ENCODE data around the gene ZNF217. TPM values are rescaled to one million over a fixed set of nuclear protein-coding genes. Genes with fewer than 3 reads are reported as not detected.

Gene ZNF217
- total and polyA plus RNA-seq, 2 of the 8 experiments (the other 6 are each of a cell fraction or from before 2014, with no cell fraction given): 15.3 to 87.9 TPM

DNA sequence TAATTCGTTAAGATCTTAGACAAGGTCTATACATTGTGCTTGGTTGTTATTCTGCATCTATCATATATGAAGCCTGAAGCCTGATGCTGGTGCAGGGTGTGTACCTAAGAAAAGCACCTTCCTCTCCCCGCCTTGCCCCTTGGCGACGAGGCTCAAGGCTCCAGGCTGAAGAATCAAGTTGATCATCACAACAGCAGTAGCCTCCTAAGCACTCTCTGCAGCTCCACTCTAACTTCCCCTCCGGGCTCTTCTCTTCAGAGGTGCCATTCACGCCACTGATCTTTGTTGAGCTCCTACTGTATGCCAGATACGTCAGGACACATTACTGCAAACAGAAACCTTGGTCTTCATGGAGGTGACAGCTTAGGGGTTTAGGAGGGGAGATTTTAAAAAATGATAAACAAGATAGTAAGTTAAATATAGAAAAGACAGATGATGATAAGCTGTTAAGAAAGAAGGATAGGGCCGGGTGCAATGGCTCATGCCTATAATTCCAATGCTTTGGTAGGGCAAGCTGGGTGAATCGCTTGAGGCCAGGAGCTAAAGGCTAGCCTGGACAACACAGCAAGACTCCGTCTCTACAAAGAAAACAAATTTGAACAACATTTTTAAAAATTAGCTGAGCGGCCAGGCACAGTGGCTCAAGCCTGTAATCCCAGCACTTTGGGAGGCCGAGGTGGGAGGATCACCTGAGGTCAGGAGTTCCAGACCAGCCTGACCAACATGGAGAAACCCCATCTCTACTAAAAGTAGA, 38.4 kb upstream of the ZNF217 start:
- POLR2A ChIA-PET (ENCODE audit: partially characterized antibody): interaction anchor here (1.0 kb wide), 1 partner anchor 8 kb away, joined by 3 read pairs; no protein-coding TSS in a partner anchor
- TF ChIP-seq TCF12 (IDR thresholded peaks at IDR 0.05; ENCODE audit: low read depth, low read length) (no peak), CREB1 (IDR thresholded peaks at IDR 0.05) (no peak), KDM4A (IDR thresholded peaks at IDR 0.05; ENCODE audit: low read depth, low read length, severe bottlenecking) (no peak), CBX5 (IDR thresholded peaks at IDR 0.05; ENCODE audit: low read depth, low read length) (no peak), POLR2AphosphoS5 (IDR thresholded peaks at IDR 0.05; ENCODE audit: low read depth, low read length) (no peak), GABPA (IDR thresholded peaks at IDR 0.05; ENCODE audit: borderline replicate concordance, insufficient read depth, low read length) (no peak), SUZ12 (IDR thresholded peaks at IDR 0.05; ENCODE audit: low read length) (no peak), SRF (IDR thresholded peaks at IDR 0.05; ENCODE audit: low read depth, low read length) (no peak), NANOG (IDR thresholded peaks at IDR 0.05; ENCODE audit: insufficient read depth, low read depth, low read length, poor library complexity, severe bottlenecking) (no peak), TAF1 (IDR thresholded peaks at IDR 0.05; ENCODE audit: low read depth, low read length) (no peak)
- TF ChIP-seq, protein P1, sequence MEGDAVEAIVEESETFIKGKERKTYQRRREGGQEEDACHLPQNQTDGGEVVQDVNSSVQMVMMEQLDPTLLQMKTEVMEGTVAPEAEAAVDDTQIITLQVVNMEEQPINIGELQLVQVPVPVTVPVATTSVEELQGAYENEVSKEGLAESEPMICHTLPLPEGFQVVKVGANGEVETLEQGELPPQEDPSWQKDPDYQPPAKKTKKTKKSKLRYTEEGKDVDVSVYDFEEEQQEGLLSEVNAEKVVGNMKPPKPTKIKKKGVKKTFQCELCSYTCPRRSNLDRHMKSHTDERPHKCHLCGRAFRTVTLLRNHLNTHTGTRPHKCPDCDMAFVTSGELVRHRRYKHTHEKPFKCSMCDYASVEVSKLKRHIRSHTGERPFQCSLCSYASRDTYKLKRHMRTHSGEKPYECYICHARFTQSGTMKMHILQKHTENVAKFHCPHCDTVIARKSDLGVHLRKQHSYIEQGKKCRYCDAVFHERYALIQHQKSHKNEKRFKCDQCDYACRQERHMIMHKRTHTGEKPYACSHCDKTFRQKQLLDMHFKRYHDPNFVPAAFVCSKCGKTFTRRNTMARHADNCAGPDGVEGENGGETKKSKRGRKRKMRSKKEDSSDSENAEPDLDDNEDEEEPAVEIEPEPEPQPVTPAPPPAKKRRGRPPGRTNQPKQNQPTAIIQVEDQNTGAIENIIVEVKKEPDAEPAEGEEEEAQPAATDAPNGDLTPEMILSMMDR (IDR thresholded peaks at IDR 0.05; ENCODE audit: control extremely low read depth in 1 of 3, insufficient read depth in 1 of 3, low read depth in 1 of 3, low read length in 3 of 3): no peak

More for the DNA sequence above, 38.4 kb upstream of the ZNF217 start:
- no peaks in the 10 kb centered on the region for H4K20me1 ChIP-seq (replicated peaks in 1 of 2; ENCODE audit: control insufficient read depth in 1 of 2, insufficient read depth in 2 of 2, low read length in 2 of 2)
- FAIRE-seq (no peak), DNase-seq (ENCODE audit: low read depth in 1 of 2, low spot score in 2 of 2) (no peak)
- no peak overlapping the region for H3K9ac ChIP-seq (replicated peaks in 1 of 4; ENCODE audit: extremely low read depth in 1 of 4, low read depth in 3 of 4, low read length in 3 of 4)
- no peaks in the 10 kb centered on the region for H3K36me3 ChIP-seq (ENCODE audit: control insufficient read depth in 2 of 4, insufficient read depth in 4 of 4, low read length in 3 of 4)
- H3K4me1 ChIP-seq (replicated peaks in 1 of 4; ENCODE audit: control insufficient read depth in 3 of 4, insufficient read depth in 4 of 4, low read length in 3 of 4): no peaks in the 10 kb centered on the region
- WGBS, 2 experiments (ENCODE audit: extremely low coverage in 1 of 2, insufficient coverage in 1 of 2, insufficient read length in 1 of 2, insufficient replicate concordance in 2 of 2, low coverage in 1 of 2, low lambda C conversion rate in 2 of 2, missing lambda C conversion rate in 1 of 2): 83% methylated on average over 12 of the region's 12 CpGs; no CpG with 5 or more reads in 1 of the 2 experiments
- H2AK5ac ChIP-seq (ENCODE audit: low read depth, low read length): no peak overlapping the region
- no peaks in the 10 kb centered on the region for H3K23me2 ChIP-seq (ENCODE audit: low read depth, low read length)
- CTCF ChIA-PET (ENCODE audit: partially characterized antibody): interaction anchor here (0.6 to 0.9 kb wide), 4 partner anchors 11 to 1900 kb away, joined by 3 read pairs; no protein-coding TSS in a partner anchor
- no peak overlapping the region for H3K56ac ChIP-seq (replicated peaks; ENCODE audit: insufficient read length, low read depth, low read length)
- H3K9me3 ChIP-seq (ENCODE audit: insufficient read depth in 2 of 2, low read depth in 1 of 2, low read length in 1 of 2): no peaks in the 10 kb centered on the region
- H2BK12ac ChIP-seq (ENCODE audit: low read depth, low read length): no peak overlapping the region
- no peak overlapping the region for H2BK15ac ChIP-seq (ENCODE audit: low read length)
- H3K18ac ChIP-seq (ENCODE audit: extremely low read depth, low read length): no peak overlapping the region
- H4K5ac ChIP-seq (ENCODE audit: insufficient read length, low read depth, low read length): no peak overlapping the region
- no peak overlapping the region for H4K91ac ChIP-seq (replicated peaks; ENCODE audit: insufficient read length, low read length)
- H3K23ac ChIP-seq (ENCODE audit: insufficient read length): no peak overlapping the region
- no peak overlapping the region for H2BK120ac ChIP-seq (replicated peaks; ENCODE audit: low read depth, low read length)
- H3K79me2 ChIP-seq (ENCODE audit: control insufficient read depth in 1 of 2, insufficient read depth in 2 of 2, low read length in 2 of 2): no peaks in the 10 kb centered on the region
- H3K14ac ChIP-seq (ENCODE audit: insufficient read length): no peak overlapping the region
- no peak overlapping the region for H2AFZ ChIP-seq (ENCODE audit: low read length)
- H4K8ac ChIP-seq (ENCODE audit: extremely low read depth, insufficient read depth, low read length): no peak overlapping the region
- no peaks in the 10 kb centered on the region for H3K79me1 ChIP-seq (ENCODE audit: low read depth, low read length)
- no peak overlapping the region for H2BK20ac ChIP-seq (ENCODE audit: low read length)
- no peak overlapping the region for H3K4me2 ChIP-seq (ENCODE audit: insufficient read depth in 1 of 2, low read depth in 2 of 2, low read length in 2 of 2)
- H3K27ac ChIP-seq (ENCODE audit: low read depth, low read length): no peak overlapping the region
- H3K4me3 ChIP-seq (ENCODE audit: extremely low read depth in 1 of 4, insufficient read depth in 2 of 4, low read depth in 3 of 4, low read length in 4 of 4): no peak overlapping the region
- no peaks in the 10 kb centered on the region for H3K27me3 ChIP-seq (replicated peaks in 1 of 4; ENCODE audit: control insufficient read depth in 3 of 4, extremely low read depth in 1 of 4, insufficient read depth in 3 of 4, low read length in 3 of 4)
- H2BK5ac ChIP-seq (ENCODE audit: low read depth, low read length): no peak overlapping the region
- no peak overlapping the region for H3K4ac ChIP-seq (replicated peaks; ENCODE audit: insufficient read length, low read depth, low read length)

Data from H1 (cell line).